ENCODE measurements around the gene SUCO.
"Not testable (repeated sequence)": the region's sequence is repeated elsewhere in the genome, so short reads cannot be mapped to it uniquely, and the experiment has no call there.

SUCO gene

GRCh38 chr1:172532700-172533512 is at the start of gene SUCO:
Gene SUCO, plus strand, starts transcription at chr1:172533150. Its CDS starts 286 bp downstream, at chr1:172533436.
- DNase-seq, result peak; percentile 99

GRCh38 chr1:172483448-172483847 is 49.5 kb upstream of the SUCO start:
- DNase-seq, result no peak

- DNase-seq, result no peak
These were observed 48.7 kb upstream of the SUCO start for GRCh38 chr1:172484252-172484651.

GRCh38 chr1:172485626-172486025 is 47.3 kb upstream of the SUCO start:
- DNase-seq, result no peak

GRCh38 chr1:172486805-172487454 is 46.0 kb upstream of the SUCO start:
- DNase-seq, result no peak

- DNase-seq, result no peak
These were observed 45.4 kb upstream of the SUCO start for GRCh38 chr1:172487550-172487949.

GRCh38 chr1:172488393-172488792 is 44.6 kb upstream of the SUCO start:
- no peak for DNase-seq

- no peak for DNase-seq
These were observed 43.1 kb upstream of the SUCO start for GRCh38 chr1:172489847-172490246.

- no peak for DNase-seq
These were observed 40.5 kb upstream of the SUCO start for GRCh38 chr1:172492421-172492820.

- no peak for DNase-seq
These were observed 38.8 kb upstream of the SUCO start for GRCh38 chr1:172494166-172494565.

GRCh38 chr1:172496127-172496526 is 36.8 kb upstream of the SUCO start:
- not testable (repeated sequence) for DNase-seq

GRCh38 chr1:172496678-172497077 is 36.3 kb upstream of the SUCO start:
- no peak for DNase-seq

- no peak for DNase-seq
These were observed 35.7 kb upstream of the SUCO start for GRCh38 chr1:172497230-172497629.

- DNase-seq, result no peak
These were observed 34.1 kb upstream of the SUCO start for GRCh38 chr1:172498857-172499256.

GRCh38 chr1:172499636-172500141 is 33.3 kb upstream of the SUCO start:
- DNase-seq, result no peak

GRCh38 chr1:172500207-172500606 is 32.7 kb upstream of the SUCO start:
- no peak for DNase-seq

GRCh38 chr1:172507741-172508140 is 25.2 kb upstream of the SUCO start:
- no peak for DNase-seq

- no peak for DNase-seq
These were observed 22.5 kb upstream of the SUCO start for GRCh38 chr1:172510479-172510878.

GRCh38 chr1:172512591-172512990 is 20.4 kb upstream of the SUCO start:
- DNase-seq, result no peak

- DNase-seq, result no peak
These were observed 19.5 kb upstream of the SUCO start for GRCh38 chr1:172513479-172513878.

- no peak for DNase-seq
These were observed 18.8 kb upstream of the SUCO start for GRCh38 chr1:172514108-172514507.

- DNase-seq, result no peak
These were observed 17.5 kb upstream of the SUCO start for GRCh38 chr1:172515436-172515835.

- DNase-seq, result no peak
These were observed 17.0 kb upstream of the SUCO start for GRCh38 chr1:172515927-172516326.

- no peak for DNase-seq
These were observed 15.9 kb upstream of the SUCO start for GRCh38 chr1:172517081-172517480.

Data from activated CD4-positive, alpha-beta T cell treated with anti-CD3 and anti-CD28 coated beads, Interleukin-2, amount 50 U/mL, for 4 hours (primary cell).